B cell (primary cell): ENCODE results near the gene GDF11. TPM values are rescaled to one million over a fixed set of nuclear protein-coding genes. Genes with fewer than 3 reads are reported as not detected.

Source experiments
- ATAC-seq: fragments of 200-7000 bp; cut with Tn5 transposase; one replicate; pipeline ENCODE4 v1.10.0; 2021; ENCODE audit warnings: low read depth, mild to moderate bottlenecking, moderate number of reproducible peaks, moderate library complexity
- CTCF ChIA-PET: fragments of 350-600 bp; sonication (Branson Sonifier 250); formaldehyde crosslinking; loops from one replicate; lab custom pipeline; 2021; ENCODE audit warnings: antibody characterized with exemption, inconsistent platforms; lab: Charles Lee
- POLR2A ChIA-PET: fragments of 350-600 bp; sonication (Branson Sonifier 250); formaldehyde crosslinking; loops from one replicate; lab custom pipeline; 2021; ENCODE audit warnings: antibody characterized with exemption; lab: Charles Lee
- DNase-seq: peaks from one replicate; pipeline ENCODE4 v3.0.0; 2013
- H2AFZ ChIP-seq: 2 replicates; pipeline ENCODE4 v1.6.1; 2012; ENCODE audit warnings: mild to moderate bottlenecking, low read depth, low read length; ENCODE audit not compliant: insufficient read depth, poor library complexity, severe bottlenecking
- H3K27ac ChIP-seq, 2 donors: 1 replicate in 1 of 2; 2 replicates in 1 of 2; pipeline ENCODE4 v1.5.1; 2012 to 2013; ENCODE audit warnings: low read length in 2 of 2, mild to moderate bottlenecking in 2 of 2, moderate library complexity in 1 of 2
- H3K27me3 ChIP-seq, 4 experiments: fragments of 200-600 bp in 1 of 4; sonication (generic) in 1 of 4; replicated peaks in 1 of 4; 1 replicate in 2 of 4; 2 replicates in 2 of 4; pipeline versions ENCODE4 v1.6.1 to v1.7.0; 2013 to 2016; ENCODE audit warnings: low read length in 3 of 4, mild to moderate bottlenecking in 2 of 4, mixed read lengths in 1 of 4, moderate library complexity in 1 of 4; ENCODE audit not compliant: insufficient read depth in 4 of 4, control insufficient read depth in 3 of 4; ENCODE audit errors: control extremely low read depth in 1 of 4
- H3K36me3 ChIP-seq, 2 experiments: replicated peaks in 1 of 2; 1 replicate in 1 of 2; 2 replicates in 1 of 2; pipeline versions ENCODE4 v1.6.1 to v1.7.1; 2013; ENCODE audit warnings: low read length in 1 of 2; ENCODE audit not compliant: insufficient read depth in 2 of 2, control insufficient read depth in 1 of 2; ENCODE audit errors: control extremely low read depth in 1 of 2, extremely low read depth in 1 of 2
- H3K4me1 ChIP-seq, 2 donors: fragments of 200-600 bp in 1 of 2; sonication (generic) in 1 of 2; 1 replicate in 1 of 2; 2 replicates in 1 of 2; pipeline versions ENCODE4 v1.5.1 to v1.6.1; 2013 to 2017; ENCODE audit warnings: low read length in 2 of 2; ENCODE audit not compliant: control insufficient read depth in 2 of 2, insufficient read depth in 2 of 2
- H3K4me2 ChIP-seq: replicated peaks from 2 replicates; pipeline ENCODE3; 2012; ENCODE audit warnings: mild to moderate bottlenecking, low read depth, low read length; ENCODE audit not compliant: poor library complexity, severe bottlenecking
- H3K4me3 ChIP-seq, 5 experiments: fragments of 200-600 bp in 1 of 5; sonication (generic) in 1 of 5; 1 replicate in 3 of 5; 2 replicates in 2 of 5; pipeline versions ENCODE4 v1.5.1 to v1.7.0; 2011 to 2016; ENCODE audit warnings: low read length in 4 of 5, mild to moderate bottlenecking in 4 of 5, low read depth in 2 of 5, control low read depth in 1 of 5, moderate library complexity in 1 of 5; ENCODE audit not compliant: insufficient read depth in 1 of 5; ENCODE audit errors: control extremely low read depth in 1 of 5, extremely low read depth in 1 of 5
- H3K79me2 ChIP-seq: fragments of 200-600 bp; sonication (generic); one replicate; pipeline ENCODE4 v1.6.0; 2016; ENCODE audit warnings: low read length; ENCODE audit not compliant: control insufficient read depth, insufficient read depth
- H3K9ac ChIP-seq: fragments of 200-600 bp; sonication (generic); 2 replicates; pipeline ENCODE4 v1.6.1; 2017; ENCODE audit warnings: mild to moderate bottlenecking, low read length, moderate library complexity
- H3K9me3 ChIP-seq, 3 donors: one replicate each; pipeline versions ENCODE4 v1.6.1 to v1.7.1; 2013; ENCODE audit warnings: low read length in 2 of 3; ENCODE audit not compliant: control insufficient read depth in 2 of 3, insufficient read depth in 1 of 3; ENCODE audit errors: control extremely low read depth in 1 of 3
- H4K20me1 ChIP-seq: 2 replicates; pipeline ENCODE4 v1.6.0; 2012; ENCODE audit warnings: mild to moderate bottlenecking, low read length; ENCODE audit not compliant: insufficient read depth, control insufficient read depth, poor library complexity, severe bottlenecking
- H3K27ac Mint-ChIP-seq: one replicate; pipeline ENCODE4 v1.8.0; 2021; ENCODE audit warnings: mixed read lengths
- H3K27me3 Mint-ChIP-seq: one replicate; pipeline ENCODE4 v1.8.0; 2021; ENCODE audit warnings: mixed read lengths
- H3K4me1 Mint-ChIP-seq: one replicate; pipeline ENCODE4 v1.8.0; 2021; ENCODE audit warnings: mixed read lengths
- H3K4me3 Mint-ChIP-seq: one replicate; pipeline ENCODE4 v1.8.0; 2021; ENCODE audit warnings: mixed read lengths
- H3K9me3 Mint-ChIP-seq: one replicate; pipeline ENCODE4 v1.8.0; 2022; ENCODE audit warnings: mixed read lengths; ENCODE audit not compliant: insufficient read depth
- EZH2 ChIP-seq: IDR thresholded peaks from 2 replicates; pipeline ENCODE4 v1.6.1; 2012; ENCODE audit warnings: borderline replicate concordance, low read depth, mild to moderate bottlenecking, moderate library complexity, low read length; ENCODE audit not compliant: insufficient read depth, poor library complexity, severe bottlenecking
- WGBS: methylation state at CpG from one replicate; pipeline ENCODE4 v1.1.5; 2013; ENCODE audit warnings: missing lambda C conversion rate; ENCODE audit not compliant: insufficient coverage; 5-methylcytosine and 5-hydroxymethylcytosine counted together
- intact Hi-C: fragments of 100-400 bp; cut with micrococcal nuclease; formaldehyde crosslinking; loops from one replicate; pipeline ENCODE4 v1.10.0; 2022
- polyA plus RNA-seq: library from polyadenylated mRNA; depleted of rRNA; stranded (reverse); fragments of >200 nt; gene quantifications from 2 replicates; pipeline ENCODE4 v1.2.3, GENCODE V29; 2012
- total RNA-seq, 2 donors: library from RNA; stranded (reverse); fragments of 120-200 nt in 1 of 2; gene quantifications; 1 replicate in 1 of 2; 2 replicates in 1 of 2; pipeline versions ENCODE4 v1.2.3 to v1.2.4, GENCODE V29; 2013 to 2022
- TF ChIP-seq, protein P1 (sequence below): fragments of 200-600 bp; IDR thresholded peaks from one replicate; pipeline ENCODE4 v1.8.0; 2022; ENCODE audit warnings: antibody characterized with exemption, mild to moderate bottlenecking

GDF11 gene
- total and polyA plus RNA-seq, 2 donors (not counting 1 experiment from before 2014, with no cell fraction given), result 4.4 to 11.3 TPM

DNA sequence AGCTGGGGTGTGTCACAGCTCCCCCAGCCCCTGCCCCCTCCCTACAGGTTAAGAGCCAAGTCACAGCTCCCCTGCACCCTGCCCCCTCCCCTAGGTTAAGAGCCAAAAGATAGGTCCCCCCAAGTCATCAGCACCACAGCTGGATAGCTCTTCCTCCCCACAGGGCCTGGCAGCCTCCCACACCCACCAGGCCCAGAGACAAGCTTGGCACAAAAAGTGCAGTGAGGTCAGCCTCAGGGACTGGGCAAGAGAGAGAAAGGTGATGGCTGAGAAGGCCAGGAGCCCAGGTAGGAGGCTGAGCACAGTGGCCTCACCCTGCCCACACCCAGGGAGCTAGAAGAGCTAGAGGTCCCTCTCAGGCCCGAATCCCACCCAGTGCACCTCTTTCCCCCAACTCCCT lies 44.0 kb upstream of the GDF11 start:
- Histone ChIP-seq H3K27me3 (peaks cover 0 to 3% (median 0%) of the 10 kb centered on the region in 4 experiments), H3K9ac (no peak overlapping the region), H2AFZ (no peak overlapping the region), H3K79me2 (no peaks in the 10 kb centered on the region), H3K9me3 (no peaks in the 10 kb centered on the region), H3K36me3 (no peaks in the 10 kb centered on the region), H4K20me1 (no peaks in the 10 kb centered on the region), H3K4me1 (no peaks in the 10 kb centered on the region), H3K4me3 (no peak overlapping the region), H3K27ac (no peak overlapping the region), H3K4me2 (no peak overlapping the region)
- DNase-seq, result no peak
- ATAC-seq, result no peak
- Mint-ChIP-seq H3K4me1 (no peaks in the 10 kb centered on the region), H3K27ac (no peak overlapping the region), H3K9me3 (no peaks in the 10 kb centered on the region), H3K27me3 (no peaks in the 10 kb centered on the region), H3K4me3 (no peak overlapping the region)
- TF ChIP-seq, protein P1, sequence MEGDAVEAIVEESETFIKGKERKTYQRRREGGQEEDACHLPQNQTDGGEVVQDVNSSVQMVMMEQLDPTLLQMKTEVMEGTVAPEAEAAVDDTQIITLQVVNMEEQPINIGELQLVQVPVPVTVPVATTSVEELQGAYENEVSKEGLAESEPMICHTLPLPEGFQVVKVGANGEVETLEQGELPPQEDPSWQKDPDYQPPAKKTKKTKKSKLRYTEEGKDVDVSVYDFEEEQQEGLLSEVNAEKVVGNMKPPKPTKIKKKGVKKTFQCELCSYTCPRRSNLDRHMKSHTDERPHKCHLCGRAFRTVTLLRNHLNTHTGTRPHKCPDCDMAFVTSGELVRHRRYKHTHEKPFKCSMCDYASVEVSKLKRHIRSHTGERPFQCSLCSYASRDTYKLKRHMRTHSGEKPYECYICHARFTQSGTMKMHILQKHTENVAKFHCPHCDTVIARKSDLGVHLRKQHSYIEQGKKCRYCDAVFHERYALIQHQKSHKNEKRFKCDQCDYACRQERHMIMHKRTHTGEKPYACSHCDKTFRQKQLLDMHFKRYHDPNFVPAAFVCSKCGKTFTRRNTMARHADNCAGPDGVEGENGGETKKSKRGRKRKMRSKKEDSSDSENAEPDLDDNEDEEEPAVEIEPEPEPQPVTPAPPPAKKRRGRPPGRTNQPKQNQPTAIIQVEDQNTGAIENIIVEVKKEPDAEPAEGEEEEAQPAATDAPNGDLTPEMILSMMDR, result no peak
- no peak for TF ChIP-seq EZH2
- POLR2A ChIA-PET, result no interaction called here
- intact Hi-C loops, result no loop called here
- CTCF ChIA-PET, result no interaction called here
- WGBS, result no CpG with 5 or more reads among the region's 1 CpG

DNA sequence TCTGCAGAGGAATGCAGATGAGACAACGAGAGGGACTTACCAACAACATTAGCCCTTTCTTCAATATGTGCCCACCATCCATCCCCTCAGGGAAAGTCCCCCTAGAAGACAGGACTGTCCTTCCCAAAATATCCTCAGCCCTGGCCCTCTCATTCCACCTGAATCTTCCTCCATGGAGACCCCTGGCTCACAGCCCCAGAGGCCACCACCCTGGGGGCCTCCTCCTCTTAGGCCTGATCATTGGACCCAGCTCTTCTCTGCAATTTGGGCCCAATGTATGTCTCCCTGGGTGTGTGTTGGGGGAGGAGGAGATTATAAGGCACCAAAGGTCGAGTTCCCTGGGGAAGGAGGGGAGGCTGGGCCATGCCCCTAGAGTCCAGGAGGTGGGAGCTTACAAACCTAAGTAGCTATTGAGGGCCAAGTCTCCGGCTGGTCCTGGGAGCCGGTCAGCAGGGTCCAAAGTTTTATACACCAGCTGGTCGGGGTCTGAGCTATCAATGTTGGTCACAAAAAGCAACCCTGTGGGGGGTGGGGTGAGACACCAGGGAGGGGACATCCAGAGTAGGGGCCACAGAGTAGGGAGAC lies 43.4 kb upstream of the GDF11 start:
- CTCF ChIA-PET, result no interaction called here
- TF ChIP-seq EZH2, result no peak
- TF ChIP-seq, protein P1, result no peak
- H4K20me1 ChIP-seq, result no peaks in the 10 kb centered on the region
- Mint-ChIP-seq H3K9me3 (no peaks in the 10 kb centered on the region), H3K27ac (no peak overlapping the region), H3K4me1 (no peaks in the 10 kb centered on the region), H3K27me3 (no peaks in the 10 kb centered on the region), H3K4me3 (no peak overlapping the region)
- DNase-seq, result no peak
- no peaks in the 10 kb centered on the region for H3K36me3 ChIP-seq
- H3K4me1 ChIP-seq, result no peaks in the 10 kb centered on the region
- H3K27ac ChIP-seq, result no peak overlapping the region
- H3K4me2 ChIP-seq, result no peak overlapping the region
- no peak for ATAC-seq
- no peaks in the 10 kb centered on the region for H3K9me3 ChIP-seq
- intact Hi-C loops, result no loop called here
- 75% methylated on average over 4 of the region's 5 CpGs for WGBS
- POLR2A ChIA-PET, result no interaction called here
- no peak overlapping the region for H3K9ac ChIP-seq
- no peaks in the 10 kb centered on the region for H3K79me2 ChIP-seq
- H2AFZ ChIP-seq, result no peak overlapping the region
- peaks cover 0 to 3% (median 0%) of the 10 kb centered on the region in 4 experiments for H3K27me3 ChIP-seq
- H3K4me3 ChIP-seq, result no peak overlapping the region
